Activated CD8-positive, alpha-beta T cell treated with anti-CD3 and anti-CD28 coated beads for 36 hours (primary cell): Measurements from ENCODE around the gene ACTL7B. TPM values are rescaled to one million over a fixed set of nuclear protein-coding genes. Genes with fewer than 3 reads are reported as not detected.

ENCODE experiments used
- ATAC-seq: fragments of 200-7000 bp; cut with Tn5 transposase; one replicate; pipeline ENCODE4 v1.10.0; 2021; ENCODE audit warnings: mild to moderate bottlenecking, moderate library complexity
- CTCF ChIA-PET: fragments of 350-600 bp; sonication (Branson Sonifier 250); formaldehyde crosslinking; loops from one replicate; lab custom pipeline; 2021; ENCODE audit warnings: antibody characterized with exemption; lab: Charles Lee
- POLR2A ChIA-PET: fragments of 350-600 bp; sonication (Branson Sonifier 250); formaldehyde crosslinking; loops from one replicate; lab custom pipeline; 2021; ENCODE audit warnings: antibody characterized with exemption; lab: Charles Lee
- DNase-seq: peaks from one replicate; pipeline ENCODE4 v3.0.0-alpha.2; 2020
- H3K27ac Mint-ChIP-seq: one replicate; pipeline ENCODE4 v1.8.0; 2021; ENCODE audit warnings: mild to moderate bottlenecking, mixed read lengths
- H3K27me3 Mint-ChIP-seq: one replicate; pipeline ENCODE4 v1.8.0; 2021; ENCODE audit warnings: mixed read lengths
- H3K36me3 Mint-ChIP-seq: one replicate; pipeline ENCODE4 v1.8.0; 2021; ENCODE audit warnings: low read depth, mixed read lengths
- H3K4me1 Mint-ChIP-seq: one replicate; pipeline ENCODE4 v1.8.0; 2021; ENCODE audit warnings: low read depth, mixed read lengths
- H3K4me3 Mint-ChIP-seq: one replicate; pipeline ENCODE4 v1.8.0; 2021; ENCODE audit warnings: mild to moderate bottlenecking, moderate library complexity, mixed read lengths
- H3K9me3 Mint-ChIP-seq: one replicate; pipeline ENCODE4 v1.8.0; 2021; ENCODE audit warnings: mixed read lengths
- CTCF ChIP-seq: fragments of 200-600 bp; IDR thresholded peaks from one replicate; pipeline ENCODE4 v1.8.0; 2022; ENCODE audit warnings: antibody characterized with exemption, mild to moderate bottlenecking
- intact Hi-C: fragments of 100-400 bp; cut with micrococcal nuclease; formaldehyde crosslinking; loops from one replicate; pipeline ENCODE4 v1.10.0; 2022
- total RNA-seq, 2 experiments: library from RNA; stranded (reverse); gene quantifications; one replicate each; pipeline ENCODE4 v1.2.3, GENCODE V29; 2021

The ACTL7B gene
- total RNA-seq, 2 experiments from 2014 or later, result not detected

GRCh38 chr9:108816037-108816436, 39.7 kb downstream of the ACTL7B start:
- DNase-seq, result no peak
- no peak overlapping the region for H3K4me3 Mint-ChIP-seq
- H3K4me1 Mint-ChIP-seq, result no peaks in the 10 kb centered on the region
- TF ChIP-seq CTCF, result no peak
- peaks cover 11% of the 10 kb centered on the region for H3K27me3 Mint-ChIP-seq
- ChIA-PET CTCF (no interaction called here), POLR2A (interaction anchor here (1.1 kb wide), 1 partner anchor 21 kb away, joined by 3 read pairs; no protein-coding TSS in a partner anchor)
- no peaks in the 10 kb centered on the region for H3K36me3 Mint-ChIP-seq
- intact Hi-C loops, result no loop called here
- H3K27ac Mint-ChIP-seq, result no peak overlapping the region
- no peak for ATAC-seq
- no peaks in the 10 kb centered on the region for H3K9me3 Mint-ChIP-seq

GRCh38 chr9:108815156-108815555, 40.6 kb downstream of the ACTL7B start:
- Mint-ChIP-seq H3K36me3 (no peaks in the 10 kb centered on the region), H3K4me3 (no peak overlapping the region), H3K27ac (no peak overlapping the region), H3K27me3 (peaks cover 11% of the 10 kb centered on the region), H3K4me1 (no peaks in the 10 kb centered on the region), H3K9me3 (no peaks in the 10 kb centered on the region)
- TF ChIP-seq CTCF, result no peak
- intact Hi-C loops, result no loop called here
- POLR2A ChIA-PET, result no interaction called here
- CTCF ChIA-PET, result no interaction called here
- ATAC-seq (no peak), DNase-seq (no peak)

- intact Hi-C loops, result no loop called here
- DNase-seq, result no peak
- Mint-ChIP-seq H3K36me3 (no peaks in the 10 kb centered on the region), H3K9me3 (no peaks in the 10 kb centered on the region), H3K4me1 (no peaks in the 10 kb centered on the region), H3K4me3 (no peak overlapping the region), H3K27me3 (peaks cover 11% of the 10 kb centered on the region), H3K27ac (no peak overlapping the region)
- no peak for ATAC-seq
- ChIA-PET POLR2A (no interaction called here), CTCF (no interaction called here)
- no peak for TF ChIP-seq CTCF
Measured at GRCh38 chr9:108813951-108814601, 41.7 kb downstream of the ACTL7B start.

GRCh38 chr9:108812396-108813025, 43.3 kb downstream of the ACTL7B start:
- H3K4me3 Mint-ChIP-seq, result no peak overlapping the region
- ChIA-PET CTCF (no interaction called here), POLR2A (no interaction called here)
- no peak for ATAC-seq
- intact Hi-C loops, result no loop called here
- H3K9me3 Mint-ChIP-seq, result no peaks in the 10 kb centered on the region
- no peak for TF ChIP-seq CTCF
- no peaks in the 10 kb centered on the region for H3K4me1 Mint-ChIP-seq
- no peak overlapping the region for H3K27ac Mint-ChIP-seq
- H3K36me3 Mint-ChIP-seq, result no peaks in the 10 kb centered on the region
- no peak for DNase-seq
- H3K27me3 Mint-ChIP-seq, result peaks cover 11% of the 10 kb centered on the region

- intact Hi-C loops, result no loop called here
- H3K4me1 Mint-ChIP-seq, result no peaks in the 10 kb centered on the region
- no peak overlapping the region for H3K27ac Mint-ChIP-seq
Measured at GRCh38 chr9:108811944-108812343, 43.8 kb downstream of the ACTL7B start.

More at GRCh38 chr9:108811944-108812343, 43.8 kb downstream of the ACTL7B start:
- no peak for TF ChIP-seq CTCF
- ATAC-seq (no peak), DNase-seq (no peak)
- H3K4me3 Mint-ChIP-seq, result no peak overlapping the region
- peaks cover 9% of the 10 kb centered on the region for H3K27me3 Mint-ChIP-seq
- ChIA-PET CTCF (no interaction called here), POLR2A (no interaction called here)
- no peaks in the 10 kb centered on the region for H3K36me3 Mint-ChIP-seq
- no peaks in the 10 kb centered on the region for H3K9me3 Mint-ChIP-seq
